ENCODE results near the gene WAC.
"Not testable (repeated sequence)": the region's sequence is repeated elsewhere in the genome, so short reads cannot be mapped to it uniquely, and the experiment has no call there.

Gene WAC

GRCh38 chr10:28569506-28570159 lies 36.7 kb downstream of the WAC start:
- no peak for DNase-seq (ENCODE audit: low read depth)

GRCh38 chr10:28570598-28570997 lies 37.7 kb downstream of the WAC start:
- no peak for DNase-seq (ENCODE audit: low read depth)

- DNase-seq (ENCODE audit: low read depth) = no peak
These were observed 38.3 kb downstream of the WAC start for GRCh38 chr10:28571265-28571664.

- not testable (repeated sequence) for DNase-seq (ENCODE audit: low read depth)
These were observed 41.3 kb downstream of the WAC start for GRCh38 chr10:28574214-28574613.

GRCh38 chr10:28575852-28576251 lies 42.9 kb downstream of the WAC start:
- DNase-seq (ENCODE audit: low read depth) = no peak

GRCh38 chr10:28577506-28577905 lies 44.6 kb downstream of the WAC start:
- DNase-seq (ENCODE audit: low read depth) = no peak

GRCh38 chr10:28578454-28578853 lies 45.5 kb downstream of the WAC start:
- DNase-seq (ENCODE audit: low read depth) = no peak

GRCh38 chr10:28580825-28581224 lies 47.9 kb downstream of the WAC start:
- no peak for DNase-seq (ENCODE audit: low read depth)

GRCh38 chr10:28581916-28582315 lies 49.0 kb downstream of the WAC start:
- DNase-seq (ENCODE audit: low read depth) = no peak

GRCh38 chr10:28585076-28585475 lies 52.2 kb downstream of the WAC start:
- DNase-seq (ENCODE audit: low read depth) = no peak

GRCh38 chr10:28586176-28586575 lies 53.3 kb downstream of the WAC start:
- DNase-seq (ENCODE audit: low read depth) = no peak

GRCh38 chr10:28587270-28587969 lies 54.5 kb downstream of the WAC start:
- no peak for DNase-seq (ENCODE audit: low read depth)

- DNase-seq (ENCODE audit: low read depth) = no peak
These were observed 55.0 kb downstream of the WAC start for GRCh38 chr10:28587970-28588290.

GRCh38 chr10:28592953-28593352 lies 60.0 kb downstream of the WAC start:
- DNase-seq (ENCODE audit: low read depth) = no peak

- DNase-seq (ENCODE audit: low read depth) = no peak
These were observed 60.9 kb downstream of the WAC start for GRCh38 chr10:28593811-28594210.

GRCh38 chr10:28594406-28594805 lies 61.5 kb downstream of the WAC start:
- DNase-seq (ENCODE audit: low read depth) = no peak

GRCh38 chr10:28595613-28596012 lies 62.7 kb downstream of the WAC start:
- no peak for DNase-seq (ENCODE audit: low read depth)

GRCh38 chr10:28600056-28600455 lies 67.1 kb downstream of the WAC start:
- no peak for DNase-seq (ENCODE audit: low read depth)

GRCh38 chr10:28601012-28601411 lies 68.1 kb downstream of the WAC start:
- no peak for DNase-seq (ENCODE audit: low read depth)

GRCh38 chr10:28604567-28605536 lies 71.9 kb downstream of the WAC start:
- DNase-seq (ENCODE audit: low read depth) = no peak

GRCh38 chr10:28606568-28606967 lies 73.7 kb downstream of the WAC start:
- no peak for DNase-seq (ENCODE audit: low read depth)

- not testable (repeated sequence) for DNase-seq (ENCODE audit: low read depth)
These were observed 76.7 kb downstream of the WAC start for GRCh38 chr10:28609636-28610035.

- DNase-seq (ENCODE audit: low read depth) = no peak
These were observed 80.0 kb downstream of the WAC start for GRCh38 chr10:28612877-28613276.
